Measurements from ENCODE around the gene TEX26.
A peak's percentile ranks its signal among the peaks of the same experiment; 100 is the strongest.

TEX26 gene

DNA sequence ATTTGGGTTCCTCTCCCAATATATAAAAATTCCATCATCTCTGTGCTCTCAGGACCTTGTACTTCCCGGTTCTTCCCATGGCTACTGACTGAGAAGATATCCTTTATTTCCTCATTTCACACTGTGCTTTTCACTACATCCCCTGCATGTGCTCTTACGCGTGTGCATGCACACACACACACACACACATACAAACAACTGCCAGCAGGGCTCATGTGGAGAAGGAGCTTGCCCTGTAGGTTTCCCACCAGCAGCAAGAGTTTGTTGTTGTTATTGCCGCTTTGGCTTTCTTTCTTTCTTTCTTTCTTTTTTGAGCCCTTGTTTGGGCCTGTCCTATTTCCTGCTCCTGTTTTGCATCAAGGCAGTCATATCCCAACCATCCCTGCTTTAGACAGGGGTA, 43.6 kb downstream of the TEX26 start:
- no peak for DNase-seq (ENCODE audit: low spot score)

DNA sequence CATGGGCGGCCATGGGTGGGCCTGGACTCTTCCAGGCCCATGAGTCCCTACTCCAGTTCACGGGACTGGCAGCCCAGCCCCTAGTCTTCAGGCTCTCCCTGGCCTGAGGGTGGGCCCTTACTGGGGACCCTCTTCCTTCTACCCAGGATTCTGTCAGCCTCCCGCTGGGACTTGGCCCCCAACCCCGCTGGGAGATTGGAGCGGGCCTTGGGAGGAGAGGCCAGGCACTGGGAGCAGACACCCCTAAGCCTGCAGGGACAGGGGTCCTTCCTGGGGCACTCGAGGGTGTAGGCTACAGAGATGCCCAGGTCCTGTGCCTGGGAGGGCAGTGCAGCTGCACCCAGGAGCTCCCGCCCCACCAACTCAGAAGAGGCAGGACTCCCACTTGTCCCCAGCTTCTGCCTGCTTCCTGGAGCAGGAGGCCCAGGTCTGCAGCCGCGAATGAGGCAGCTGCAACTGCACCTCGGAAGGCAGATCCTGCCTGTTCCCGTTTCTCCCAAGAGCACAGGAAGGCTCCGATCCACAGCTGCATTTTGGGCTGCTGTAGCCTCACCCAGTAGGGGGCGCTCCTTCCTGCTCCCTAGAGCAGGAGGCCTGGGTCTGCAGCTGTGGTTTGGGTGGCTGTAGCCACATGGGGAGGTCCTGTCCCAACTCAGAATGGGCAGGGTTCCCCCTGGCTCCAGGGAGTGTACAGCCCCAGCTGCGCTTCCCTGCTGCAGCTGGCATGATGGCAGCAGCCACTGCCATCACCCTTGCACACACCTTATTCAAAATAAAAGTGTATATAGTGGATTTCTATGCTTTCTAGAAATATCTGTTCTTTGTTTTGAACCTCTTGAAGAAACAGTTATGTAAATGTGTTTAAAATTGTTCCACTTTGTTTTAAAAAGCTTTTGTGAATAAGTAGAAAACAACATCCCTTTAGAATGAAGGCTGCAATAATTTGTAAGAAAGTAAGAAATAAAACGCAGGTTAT, 46.8 kb downstream of the TEX26 start:
- no peak for DNase-seq (ENCODE audit: low spot score)

DNA sequence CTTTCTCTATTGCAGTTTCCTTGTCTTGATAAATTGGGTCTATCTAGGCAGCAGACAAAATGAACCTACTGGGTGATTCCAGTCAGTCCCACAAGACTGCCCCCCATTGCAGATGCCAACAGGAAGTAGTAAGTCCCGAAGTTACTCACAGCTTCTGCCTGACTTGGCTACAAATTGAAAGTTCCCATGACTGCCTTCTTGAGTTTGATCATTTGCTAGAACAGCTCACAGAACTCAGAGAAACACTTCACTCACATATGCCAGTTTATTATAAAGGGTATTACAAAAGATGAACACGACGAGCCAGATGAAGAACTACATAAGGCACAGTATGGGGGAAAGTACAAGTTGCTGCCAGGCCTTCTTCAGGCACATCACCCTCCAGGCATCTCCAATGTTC, 50.0 kb downstream of the TEX26 start:
- no peak for DNase-seq (ENCODE audit: low spot score)

DNA sequence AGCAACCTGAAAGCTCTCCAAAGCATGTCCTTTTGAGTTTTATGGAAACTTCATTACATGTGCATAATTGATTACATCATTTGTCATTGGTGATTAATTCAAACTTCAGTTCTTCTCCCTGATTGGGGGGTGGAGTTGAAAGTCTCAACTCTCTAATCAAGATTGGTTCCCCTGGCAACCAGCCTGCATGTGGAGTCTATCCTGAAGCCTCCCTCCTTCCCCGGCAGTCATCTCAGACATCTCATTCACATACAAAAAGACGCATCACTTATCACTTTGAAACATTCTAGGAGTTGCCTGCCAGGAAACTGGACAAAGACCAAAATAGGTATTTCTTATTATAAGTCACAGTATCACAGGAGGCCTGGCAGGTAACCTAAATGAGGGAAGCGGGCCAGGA, 50.5 kb downstream of the TEX26 start:
- no peak for DNase-seq (ENCODE audit: low spot score)

DNA sequence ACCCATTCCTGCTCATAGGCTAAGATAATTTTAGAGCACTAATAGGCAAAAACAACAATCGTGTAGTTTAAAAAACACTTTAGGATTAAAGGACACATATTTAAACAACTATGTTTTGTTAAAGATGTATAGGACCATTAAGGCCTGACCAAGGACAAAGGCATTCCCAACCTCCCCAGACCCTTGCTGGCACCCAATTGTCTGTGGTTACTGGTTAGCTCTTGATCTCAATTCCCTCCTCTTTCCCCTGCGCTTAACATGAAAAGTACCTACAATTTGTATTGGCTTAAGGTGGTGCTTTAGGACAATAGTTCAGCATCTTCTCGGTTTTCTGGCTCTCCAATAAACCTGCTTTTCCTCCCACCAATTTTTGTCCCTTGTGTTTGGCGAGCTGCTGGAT, 51.0 kb downstream of the TEX26 start:
- DNase-seq (ENCODE audit: low spot score) = no peak

DNA sequence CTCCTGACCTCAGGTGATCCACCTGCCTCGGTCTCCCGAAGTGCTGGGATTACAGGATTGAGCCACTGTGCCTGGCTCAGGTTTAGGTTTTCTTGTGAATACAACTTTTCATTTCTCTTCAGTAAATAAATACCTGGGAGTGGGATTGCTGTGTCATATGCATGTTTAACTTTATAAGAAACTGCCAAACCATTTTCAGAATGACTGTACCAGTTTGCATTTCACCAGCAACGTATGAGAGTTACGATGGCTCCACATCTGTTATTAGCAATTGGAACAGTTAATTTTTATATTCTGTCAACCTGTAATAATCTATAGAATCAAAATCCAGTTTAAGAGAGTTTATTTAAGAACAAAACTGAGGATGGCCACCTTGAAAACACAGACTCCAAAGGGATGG, 52.2 kb downstream of the TEX26 start:
- no peak for DNase-seq (ENCODE audit: low spot score)

DNA sequence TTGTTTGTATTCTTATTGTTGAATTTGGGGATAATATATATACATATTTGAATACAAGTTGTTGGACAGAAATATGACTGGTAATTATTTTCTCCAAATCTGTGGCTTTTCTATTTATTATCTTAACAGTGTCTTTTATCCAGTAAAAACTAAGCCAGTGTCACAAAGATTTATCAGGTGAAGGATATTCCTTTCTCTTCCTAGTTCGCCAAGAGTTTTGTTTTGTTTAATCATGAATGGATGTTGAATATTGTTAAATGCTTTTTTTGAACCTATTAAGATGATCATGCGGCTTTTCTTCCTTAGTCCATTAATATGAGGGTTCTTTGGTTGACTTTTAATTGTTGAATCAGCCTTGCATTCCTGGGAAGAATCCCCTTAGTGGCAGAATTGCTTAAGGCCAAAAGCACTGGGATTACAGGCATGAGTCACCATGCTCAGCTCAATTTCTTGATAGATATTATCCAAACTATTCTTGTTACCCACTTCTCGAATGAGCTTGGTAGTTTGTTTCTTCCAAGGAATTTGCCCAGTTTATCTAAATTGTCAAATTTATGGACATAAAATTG, 53.3 kb downstream of the TEX26 start:
- DNase-seq (ENCODE audit: low spot score) = peak; percentile 47

DNA sequence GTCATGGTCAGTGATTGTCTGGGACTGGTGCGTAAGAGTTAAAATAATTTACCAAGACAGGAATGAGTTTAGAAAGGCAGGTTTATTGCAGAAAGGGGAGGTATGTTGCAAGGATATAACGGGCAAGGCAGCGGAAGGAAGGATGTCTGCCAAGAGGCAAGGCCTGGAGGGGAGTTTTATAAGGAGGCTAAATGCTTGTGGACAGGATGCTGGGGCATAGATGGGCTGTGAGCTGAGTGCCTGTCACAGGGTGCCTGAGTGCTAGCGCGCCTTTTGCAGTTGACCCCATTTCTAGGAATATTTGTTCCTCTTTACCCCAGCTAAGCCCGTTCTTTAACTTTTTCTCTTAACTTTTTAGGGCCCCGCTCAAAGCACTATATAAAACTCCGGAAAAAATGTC, 58.7 kb downstream of the TEX26 start:
- DNase-seq (ENCODE audit: low spot score) = no peak

DNA sequence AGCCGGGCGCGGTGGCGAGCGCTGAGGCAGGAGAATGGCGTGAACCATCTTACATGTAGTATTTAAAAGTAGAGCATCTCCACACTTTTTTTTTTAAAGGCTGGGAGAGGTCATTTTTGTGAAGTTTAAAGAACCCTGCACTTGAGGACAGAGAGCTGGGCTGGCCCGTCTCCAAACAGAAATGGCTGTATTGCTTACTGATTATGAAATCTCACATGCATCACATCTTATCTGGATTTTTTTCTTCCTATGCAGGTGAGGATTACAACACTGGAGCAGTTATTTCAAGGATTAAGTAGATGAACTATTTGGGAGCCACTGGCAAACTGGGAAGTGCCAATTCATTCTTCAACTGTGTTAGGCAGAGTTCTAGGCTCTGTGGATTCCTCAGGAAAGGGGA, 59.5 kb downstream of the TEX26 start:
- DNase-seq (ENCODE audit: low spot score) = no peak

DNA sequence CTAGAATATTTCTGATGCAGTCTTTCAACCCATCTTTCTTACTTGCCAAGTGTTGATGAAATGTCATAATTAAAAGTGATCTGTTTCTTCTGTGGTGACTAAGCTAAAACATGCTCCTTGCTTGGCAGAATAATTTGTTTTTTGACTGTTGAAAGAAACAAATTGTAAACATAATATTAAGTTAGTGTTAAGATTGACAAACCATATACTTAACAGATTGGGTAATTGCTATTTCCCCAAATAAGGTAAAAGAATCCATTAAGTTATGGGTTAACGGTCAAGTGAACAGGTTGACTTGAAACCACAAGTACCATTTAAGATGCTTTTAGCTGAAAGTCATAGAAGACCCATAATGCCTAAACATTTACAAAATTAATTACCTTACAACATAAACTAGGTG, 62.9 kb downstream of the TEX26 start:
- DNase-seq (ENCODE audit: low spot score) = no peak

DNA sequence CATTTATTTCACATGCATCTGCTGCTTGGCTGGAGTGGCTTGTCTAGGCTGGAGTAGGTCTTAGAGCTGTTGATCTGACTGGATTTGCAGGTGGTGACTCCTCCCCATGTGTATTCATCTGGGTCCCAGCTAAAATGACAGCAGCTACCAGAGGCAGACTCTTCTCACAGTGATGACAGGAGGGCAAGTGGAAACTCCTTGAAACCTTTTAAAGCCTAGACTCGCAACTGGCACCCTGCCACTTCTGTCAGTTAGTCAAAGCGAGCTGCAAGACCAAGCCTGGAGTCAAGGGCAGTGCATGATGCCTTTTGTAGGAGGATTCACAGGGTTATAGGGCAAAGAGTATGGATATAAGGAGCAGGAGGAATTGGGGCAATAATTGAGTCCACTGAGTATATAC, 65.2 kb downstream of the TEX26 start:
- no peak for DNase-seq (ENCODE audit: low spot score)

DNA sequence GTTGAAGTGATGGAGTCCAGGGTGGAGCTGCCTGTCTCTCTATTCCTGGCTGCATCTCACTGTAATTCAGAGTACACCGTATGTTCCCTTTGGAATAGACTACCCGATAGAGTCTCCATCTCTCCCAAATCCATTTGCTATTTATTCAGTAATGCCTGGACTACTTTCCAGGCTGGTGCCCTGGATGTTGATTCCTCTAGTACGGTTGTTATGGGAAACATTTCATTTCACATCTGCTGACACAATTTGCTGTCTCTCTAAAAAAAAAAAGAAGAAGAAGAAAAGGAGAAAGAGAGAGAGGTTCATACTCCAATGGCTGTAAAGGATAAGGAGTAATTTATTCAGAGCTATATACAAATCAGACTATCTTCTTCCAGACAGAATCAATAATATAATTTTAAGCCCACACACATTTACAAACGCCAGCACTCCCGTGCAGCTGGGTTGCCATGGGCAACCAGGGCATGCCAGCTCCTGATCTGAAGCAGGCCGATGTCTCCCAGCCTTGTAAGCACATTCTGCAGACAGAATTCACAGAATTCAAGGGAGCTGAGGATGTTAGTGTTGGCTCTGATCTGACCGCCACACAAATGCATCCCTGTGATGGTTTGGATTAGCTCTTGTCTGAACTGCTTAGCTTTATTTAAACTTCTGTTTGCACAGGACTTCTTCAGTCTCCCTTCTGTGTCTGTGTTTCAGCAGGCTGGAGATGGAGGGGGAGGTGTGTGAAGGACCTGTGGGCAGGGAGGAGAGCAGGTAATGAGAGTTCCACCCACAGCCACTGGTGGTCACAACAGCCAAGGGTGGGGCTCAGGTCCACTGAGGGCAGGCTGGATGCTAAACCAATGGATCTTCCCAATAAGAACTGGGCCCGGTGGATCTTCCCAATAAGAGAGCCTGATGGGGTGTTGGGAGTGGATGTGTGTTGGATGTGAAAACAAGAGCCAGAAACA, 66.0 kb downstream of the TEX26 start:
- DNase-seq (ENCODE audit: low spot score) = no peak

DNA sequence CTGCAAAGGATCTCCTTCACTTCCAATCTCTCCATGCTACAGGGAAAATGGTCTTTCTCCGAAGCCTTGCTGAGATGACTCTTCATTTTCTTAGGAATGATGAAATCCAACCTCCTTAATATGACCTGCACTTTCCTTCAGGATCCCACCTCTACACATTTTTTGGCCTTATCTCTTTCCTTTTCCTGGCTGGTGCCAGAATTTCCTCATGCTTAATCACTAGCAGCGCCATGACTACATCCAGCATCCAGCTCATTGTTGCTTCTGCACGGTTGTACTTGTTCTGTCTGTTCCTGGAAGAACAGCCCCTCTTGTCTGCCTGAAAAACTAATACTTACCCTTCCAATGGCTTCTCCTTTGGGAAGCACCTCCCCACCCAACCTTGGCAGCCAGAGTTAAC, 68.4 kb downstream of the TEX26 start:
- DNase-seq (ENCODE audit: low spot score) = no peak

DNA sequence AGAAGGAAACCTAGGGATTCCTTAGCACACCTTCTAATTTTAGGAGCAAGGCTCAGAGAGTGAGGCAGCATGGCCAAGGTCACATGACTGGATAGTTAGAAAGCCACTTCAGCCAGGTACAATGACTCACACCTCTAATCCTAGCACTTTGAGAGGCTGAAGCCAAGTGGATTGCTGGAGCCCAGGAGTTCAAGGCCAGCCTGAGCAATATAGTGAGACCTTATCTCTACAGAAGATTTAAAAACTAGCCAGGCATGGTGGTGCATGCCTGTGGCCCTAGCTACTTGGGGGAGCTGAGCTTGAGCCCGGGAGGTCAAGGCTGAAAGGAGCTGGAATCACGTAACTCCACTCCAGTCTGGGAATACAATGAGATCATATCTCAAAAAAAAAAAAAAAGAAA, 69.2 kb downstream of the TEX26 start:
- no peak for DNase-seq (ENCODE audit: low spot score)

DNA sequence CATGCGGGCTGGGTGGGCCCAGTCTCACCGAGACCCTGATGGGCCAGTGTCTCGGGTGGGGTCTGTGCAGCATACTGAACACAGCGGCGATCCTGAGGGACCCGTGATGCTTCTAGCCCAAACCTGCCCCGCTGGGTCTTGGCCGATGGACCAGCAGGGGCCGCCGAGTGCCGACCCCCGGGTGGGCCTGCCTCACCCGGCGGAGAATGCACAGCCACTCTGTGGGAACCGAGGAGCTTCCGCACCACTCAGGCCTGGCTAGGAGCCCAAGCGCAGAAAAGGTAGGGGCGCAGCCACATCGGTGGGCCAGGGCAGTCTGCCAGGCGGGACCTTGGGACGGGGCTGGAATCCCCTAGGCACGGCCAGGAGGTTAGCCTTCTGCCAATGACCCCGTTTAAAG, 72.6 kb downstream of the TEX26 start:
- no peak for DNase-seq (ENCODE audit: low spot score)

DNA sequence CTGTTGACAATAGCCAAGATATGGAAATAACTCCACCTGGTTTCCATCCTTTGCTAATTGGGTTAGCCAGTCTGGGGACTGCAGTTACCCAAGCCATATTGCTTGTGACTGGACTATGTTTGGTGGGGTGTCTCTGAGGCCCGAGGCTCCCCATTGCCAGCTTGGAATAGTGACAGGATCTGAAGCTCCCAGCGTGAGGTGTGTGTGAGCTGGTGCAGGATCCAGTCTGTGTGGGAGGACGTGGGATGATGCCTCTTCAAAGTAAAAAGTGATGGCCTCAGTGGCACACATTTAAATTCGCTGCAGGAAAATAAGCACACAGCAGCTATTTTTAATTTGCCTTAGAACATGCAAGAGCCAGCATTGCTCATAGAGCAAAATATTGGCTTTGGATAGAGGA, 75.0 kb downstream of the TEX26 start:
- DNase-seq (ENCODE audit: low spot score) = no peak

DNA sequence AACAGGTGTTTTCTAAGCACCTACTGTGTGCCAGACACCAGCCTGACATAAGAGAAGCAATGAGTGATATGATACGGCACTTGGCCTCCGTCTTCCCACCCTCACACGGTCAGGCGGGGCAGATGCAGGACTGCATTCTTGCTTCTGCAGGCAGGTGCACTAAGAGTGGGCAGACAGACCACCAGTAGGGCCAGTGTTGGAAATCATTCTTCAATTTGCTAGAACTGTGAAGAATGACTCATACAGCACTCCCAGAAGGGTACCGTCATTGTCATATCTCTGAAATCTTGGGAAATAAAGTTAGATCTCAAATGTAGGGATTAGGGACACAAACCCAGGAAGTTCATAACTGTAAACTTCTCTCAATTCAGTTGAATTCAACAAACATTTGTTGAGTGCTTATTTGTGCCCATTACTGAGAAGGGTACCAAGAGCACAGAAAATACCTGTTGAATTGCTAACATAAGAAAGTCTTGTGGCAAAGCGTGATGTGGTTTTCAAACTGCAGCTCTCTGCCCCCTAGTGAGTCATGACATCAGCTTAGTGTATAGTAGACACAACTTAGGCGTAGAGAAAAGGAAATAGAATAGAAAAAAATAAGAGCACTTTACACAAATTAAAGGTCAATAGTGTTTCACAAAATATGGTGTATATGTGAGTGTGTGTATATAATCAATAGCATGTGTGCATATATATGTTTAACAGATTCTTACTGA, 76.1 kb downstream of the TEX26 start:
- no peak for DNase-seq (ENCODE audit: low spot score)

DNA sequence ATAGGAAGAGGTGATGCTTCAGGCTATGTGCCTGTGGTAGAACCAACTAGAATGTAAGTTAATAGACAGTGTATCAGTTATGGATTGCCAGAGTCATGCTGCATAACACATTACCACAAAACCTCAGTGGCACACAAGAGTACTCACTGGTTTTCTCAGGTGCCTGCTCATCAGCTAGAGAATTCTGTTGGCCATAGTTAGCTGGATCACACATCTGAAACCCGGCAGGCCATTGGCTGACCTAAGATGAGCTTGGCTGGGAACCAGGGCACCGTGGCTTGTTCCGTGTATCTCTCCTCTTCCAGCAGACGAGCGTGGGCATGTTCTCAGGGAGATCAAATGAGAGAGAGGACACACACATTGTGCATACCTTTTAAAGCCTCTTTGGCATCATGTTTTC, 76.7 kb downstream of the TEX26 start:
- no peak for DNase-seq (ENCODE audit: low spot score)

DNA sequence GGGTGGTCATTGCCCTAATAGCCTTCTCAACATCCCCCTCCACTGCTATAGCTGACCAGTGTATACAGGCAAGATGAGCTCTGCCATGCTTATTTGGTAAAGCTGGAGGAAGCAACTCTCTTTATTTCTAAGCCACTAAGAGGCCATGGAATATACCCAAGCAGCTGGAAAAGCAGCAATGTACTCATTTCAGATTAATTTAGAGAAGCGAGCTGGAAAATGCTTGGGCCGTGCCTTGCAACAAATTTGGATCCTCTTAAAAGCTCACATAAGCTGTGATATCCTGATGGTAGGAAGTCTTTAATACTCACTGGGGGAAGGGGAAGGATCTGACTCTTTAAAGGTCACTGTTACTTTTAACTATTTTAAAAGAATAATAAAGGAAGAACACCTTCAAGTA, 77.8 kb downstream of the TEX26 start:
- no peak for DNase-seq (ENCODE audit: low spot score)

DNA sequence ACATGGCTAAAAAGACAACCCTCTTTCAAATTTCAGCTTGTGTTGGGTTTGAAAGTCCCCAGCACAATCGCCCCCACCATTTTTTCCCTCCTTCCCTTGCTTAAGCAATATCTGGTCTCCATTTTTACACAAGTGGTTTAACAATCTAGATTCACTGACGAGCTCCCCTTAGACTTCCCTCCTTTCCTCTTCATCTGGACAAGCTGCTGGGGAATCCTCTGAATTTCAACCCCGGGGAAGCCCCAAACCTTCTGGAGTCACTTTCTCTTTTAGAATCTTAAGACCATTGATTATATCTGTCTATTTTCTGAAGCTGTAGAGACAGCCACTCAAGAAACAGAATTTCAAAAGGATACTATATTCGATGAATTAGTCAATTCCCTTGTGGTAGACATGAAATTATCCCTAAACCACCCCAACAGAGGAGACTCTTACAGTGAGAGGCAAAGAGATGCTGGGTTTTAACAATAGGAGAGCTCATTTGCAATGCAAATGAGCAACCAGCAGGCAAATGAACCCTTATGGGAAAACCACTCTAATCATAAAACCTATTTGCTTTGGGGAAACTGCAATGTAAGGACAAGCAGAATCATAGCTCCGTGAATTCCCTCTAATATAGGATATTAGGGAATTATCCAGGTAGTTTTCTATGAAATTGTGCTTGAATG, 78.9 kb downstream of the TEX26 start:
- no peak for DNase-seq (ENCODE audit: low spot score)

DNA sequence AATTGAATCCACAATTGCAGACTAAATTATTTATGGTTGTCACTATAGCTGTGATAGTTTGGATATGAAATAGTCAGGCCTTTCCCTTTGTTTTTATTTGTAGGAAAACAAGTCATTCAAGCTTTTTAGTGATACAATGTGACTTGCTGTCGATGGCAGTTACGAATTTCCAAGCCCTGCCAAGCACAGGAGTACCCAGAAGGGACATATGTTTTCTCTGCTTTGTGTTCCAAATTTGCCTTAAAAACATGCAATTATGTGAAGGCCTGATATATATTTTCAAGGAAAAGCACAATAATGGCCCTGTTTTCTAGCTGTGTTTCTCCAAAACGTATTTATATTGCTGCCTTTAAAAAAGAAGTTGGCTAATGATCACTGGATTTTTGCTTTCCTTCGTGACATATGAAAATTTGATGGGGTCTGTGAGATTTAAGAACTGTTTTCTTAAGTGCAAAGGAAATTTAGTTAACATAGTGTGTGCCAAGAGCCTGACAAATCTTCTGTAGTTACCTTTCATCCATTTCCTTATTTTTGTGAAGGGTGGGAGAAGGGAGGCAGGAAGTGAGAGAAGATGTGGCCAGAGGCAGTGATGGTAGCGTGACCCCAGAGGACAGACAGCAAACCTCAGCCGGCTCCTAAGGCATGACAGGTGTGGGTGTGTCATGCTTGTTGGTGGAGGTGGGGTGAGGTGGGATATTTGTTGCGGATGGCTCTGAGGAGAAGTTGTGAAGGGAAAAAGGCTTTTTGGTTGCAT, 79.6 kb downstream of the TEX26 start:
- DNase-seq (ENCODE audit: low spot score) = no peak

Data from GM03348 (cell line).